ENCODE results near the gene SMIM41. TPM values are rescaled to one million over a fixed set of nuclear protein-coding genes. Genes with fewer than 3 reads are reported as not detected.
A peak's percentile ranks its signal among the peaks of the same experiment; 100 is the strongest.

Gene SMIM41
- total and polyA plus RNA-seq, 2 donors, result 3.4 to 5.5 TPM

GRCh38 chr12:52151837-52152783 is 72.6 kb downstream of the SMIM41 start:
- 15% methylated on average over 63 of the region's 63 CpGs for WGBS
- peaks cover 1% of the 10 kb centered on the region for H3K4me1 ChIP-seq (ENCODE audit: insufficient read depth)
- DNase-seq (ENCODE audit: extremely low spot score), result no peak
- peak overlapping the region; percentile 0 for H3K4me3 ChIP-seq (ENCODE audit: low read depth, low read length)
- no peaks in the 10 kb centered on the region for H3K36me3 ChIP-seq (ENCODE audit: insufficient read depth)
- peak overlapping the region; percentile 73 for H3K27ac ChIP-seq (ENCODE audit: low read depth)

- Histone ChIP-seq H3K4me3 (ENCODE audit: low read depth, low read length) (no peak overlapping the region), H3K4me1 (ENCODE audit: insufficient read depth) (no peaks in the 10 kb centered on the region), H3K27ac (ENCODE audit: low read depth) (peak overlapping the region; percentile 53), H3K36me3 (ENCODE audit: insufficient read depth) (no peaks in the 10 kb centered on the region)
- WGBS, result 81% methylated on average over 5 of the region's 5 CpGs
- DNase-seq (ENCODE audit: extremely low spot score), result no peak
Measured at GRCh38 chr12:52152905-52153317, 73.4 kb downstream of the SMIM41 start.

DNA sequence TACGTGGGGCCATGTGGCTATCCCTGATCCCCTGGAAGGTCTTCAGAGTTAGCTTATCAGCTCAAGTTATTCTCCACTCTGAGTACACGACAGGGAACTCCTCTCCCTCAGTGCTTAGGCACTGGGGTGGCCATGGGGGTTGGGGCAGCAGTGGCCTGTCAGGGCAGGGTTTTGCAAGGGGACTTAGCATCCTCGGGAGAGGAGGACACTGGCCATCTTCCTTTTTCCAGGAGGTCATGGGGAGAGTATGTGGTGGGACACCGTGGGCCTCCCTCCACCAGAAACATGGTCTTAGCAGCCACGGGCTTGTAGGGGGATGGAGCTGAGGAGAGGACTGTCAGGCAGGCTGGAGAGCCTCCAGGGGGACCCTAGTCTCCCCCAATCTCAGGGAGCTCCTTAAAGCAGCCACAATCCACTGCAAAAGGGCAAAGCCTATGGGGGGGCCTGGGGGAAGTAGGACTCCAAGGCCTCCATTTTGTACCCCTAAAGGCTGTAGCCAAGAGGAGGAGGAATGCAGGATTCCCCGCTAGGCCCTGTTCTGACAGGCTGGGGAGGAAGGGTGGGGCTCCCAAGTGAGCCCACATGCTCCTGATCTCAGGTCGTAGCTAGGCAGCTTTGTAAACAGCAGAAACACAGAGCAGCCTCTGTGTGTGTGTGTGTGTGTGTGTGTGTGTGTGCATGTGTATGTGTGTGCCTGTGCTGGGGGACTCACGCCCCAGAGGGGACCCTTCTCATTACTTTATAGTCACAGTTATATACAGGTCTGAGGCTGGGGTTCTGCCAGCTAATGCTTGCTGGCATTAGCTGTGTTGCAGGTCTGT is 75.8 kb downstream of the SMIM41 start:
- WGBS, result 58% methylated on average over 8 of the region's 8 CpGs
- no peaks in the 10 kb centered on the region for H3K36me3 ChIP-seq (ENCODE audit: insufficient read depth)
- H3K27ac ChIP-seq (ENCODE audit: low read depth), result peak overlapping the region; percentile 62
- no peaks in the 10 kb centered on the region for H3K4me1 ChIP-seq (ENCODE audit: insufficient read depth)
- no peak overlapping the region for H3K4me3 ChIP-seq (ENCODE audit: low read depth, low read length)
- peak; percentile 76 for DNase-seq (ENCODE audit: extremely low spot score)

GRCh38 chr12:52156311-52156710 is 76.8 kb downstream of the SMIM41 start:
- Histone ChIP-seq H3K36me3 (ENCODE audit: insufficient read depth) (no peaks in the 10 kb centered on the region), H3K27ac (ENCODE audit: low read depth) (no peak overlapping the region), H3K4me1 (ENCODE audit: insufficient read depth) (no peaks in the 10 kb centered on the region), H3K4me3 (ENCODE audit: low read depth, low read length) (no peak overlapping the region)
- WGBS, result 75% methylated on average over 4 of the region's 4 CpGs
- no peak for DNase-seq (ENCODE audit: extremely low spot score)

GRCh38 chr12:52156757-52157565 is 77.5 kb downstream of the SMIM41 start:
- Histone ChIP-seq H3K27ac (ENCODE audit: low read depth) (no peak overlapping the region), H3K4me1 (ENCODE audit: insufficient read depth) (no peaks in the 10 kb centered on the region), H3K36me3 (ENCODE audit: insufficient read depth) (no peaks in the 10 kb centered on the region), H3K4me3 (ENCODE audit: low read depth, low read length) (no peak overlapping the region)
- peak; percentile 64 for DNase-seq (ENCODE audit: extremely low spot score)
- 47% methylated on average over 15 of the region's 15 CpGs for WGBS

DNA sequence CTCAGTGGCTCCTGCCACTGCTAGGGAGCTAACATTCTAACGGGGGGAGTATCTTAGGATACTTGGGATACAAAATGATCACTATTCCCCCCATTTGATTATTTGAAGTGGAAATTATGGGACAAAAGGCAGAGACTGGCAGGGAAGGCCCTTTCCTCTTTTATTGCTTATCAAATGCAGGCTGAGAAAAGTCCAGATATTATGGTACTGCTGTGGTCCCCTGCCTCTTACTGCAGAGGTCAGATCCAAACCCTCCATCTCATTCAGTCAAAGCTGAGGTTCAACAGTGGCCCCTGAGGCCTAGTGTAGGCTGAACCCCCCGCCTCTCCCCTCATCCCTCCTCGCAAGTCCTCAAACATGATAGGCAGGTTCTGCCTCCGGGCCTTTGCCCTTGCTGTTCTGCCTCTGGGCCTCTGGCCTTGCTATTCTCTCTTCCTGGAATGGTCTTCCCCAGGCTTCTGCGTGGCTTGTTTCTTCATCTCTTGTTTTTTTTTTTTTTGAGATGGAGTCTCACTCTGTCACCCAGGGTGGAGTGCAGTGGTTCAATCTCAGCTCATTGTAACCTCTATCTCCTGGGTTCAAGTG is 78.2 kb downstream of the SMIM41 start:
- 79% methylated on average over 5 of the region's 5 CpGs for WGBS
- Histone ChIP-seq H3K27ac (ENCODE audit: low read depth) (no peak overlapping the region), H3K36me3 (ENCODE audit: insufficient read depth) (no peaks in the 10 kb centered on the region), H3K4me1 (ENCODE audit: insufficient read depth) (no peaks in the 10 kb centered on the region), H3K4me3 (ENCODE audit: low read depth, low read length) (no peak overlapping the region)
- no peak for DNase-seq (ENCODE audit: extremely low spot score)

Other genes with a start within 250 kb of the SMIM41 start
- gene FIGNL2, start 231.0 kb upstream of the SMIM41 start, total RNA-seq, result 0.53 TPM
- 0.33 TPM for gene FIGNL2, start 231.0 kb upstream of the SMIM41 start, polyA plus RNA-seq
- gene ANKRD33, start 191.6 kb upstream of the SMIM41 start, total RNA-seq, result not detected
- not detected for gene ANKRD33, start 191.6 kb upstream of the SMIM41 start, polyA plus RNA-seq
- 47.9 TPM for gene ACVRL1, start 172.2 kb upstream of the SMIM41 start, total RNA-seq
- 71.7 TPM for gene ACVRL1, start 172.2 kb upstream of the SMIM41 start, polyA plus RNA-seq
- gene ACVR1B, start 128.0 kb upstream of the SMIM41 start, total RNA-seq, result 9.5 TPM
- 14.8 TPM for gene ACVR1B, start 128.0 kb upstream of the SMIM41 start, polyA plus RNA-seq
- gene TAMALIN, start 72.8 kb upstream of the SMIM41 start, total RNA-seq, result 13.0 TPM
- gene TAMALIN, start 72.8 kb upstream of the SMIM41 start, polyA plus RNA-seq, result 51.8 TPM
- gene NR4A1, start 28.3 kb upstream of the SMIM41 start, total RNA-seq, result 18.3 TPM
- gene NR4A1, start 28.3 kb upstream of the SMIM41 start, polyA plus RNA-seq, result 307 TPM
- 20.4 TPM for gene ATG101, start 9.7 kb upstream of the SMIM41 start, total RNA-seq
- 46.4 TPM for gene ATG101, start 9.7 kb upstream of the SMIM41 start, polyA plus RNA-seq
- gene KRT80, start 112.3 kb downstream of the SMIM41 start, total RNA-seq, result 1.7 TPM
- gene KRT80, start 112.3 kb downstream of the SMIM41 start, polyA plus RNA-seq, result 3.0 TPM
- gene KRT7, start 153.5 kb downstream of the SMIM41 start, total RNA-seq, result 147 TPM
- 158 TPM for gene KRT7, start 153.5 kb downstream of the SMIM41 start, polyA plus RNA-seq
- not detected for gene KRT86, start 194.9 kb downstream of the SMIM41 start, total RNA-seq
- 0.15 TPM for gene KRT86, start 194.9 kb downstream of the SMIM41 start, polyA plus RNA-seq
- not detected for gene KRT81, start 211.8 kb downstream of the SMIM41 start, total RNA-seq
- gene KRT81, start 211.8 kb downstream of the SMIM41 start, polyA plus RNA-seq, result not detected
- gene KRT83, start 241.7 kb downstream of the SMIM41 start, total RNA-seq, result not detected
- gene KRT83, start 241.7 kb downstream of the SMIM41 start, polyA plus RNA-seq, result not detected

Data from urinary bladder (tissue), 4 donors.